Progenitor cell of endocrine pancreas (in vitro differentiated cells): ENCODE measurements around the gene RALGDS. TPM values are rescaled to one million over a fixed set of nuclear protein-coding genes. Genes with fewer than 3 reads are reported as not detected.

Experiments
- DNase-seq: peaks from one replicate; pipeline ENCODE4 v3.0.0; 2021; ENCODE audit warnings: low spot score; ENCODE audit not compliant: unreplicated experiment
- H3K27ac Mint-ChIP-seq: 2 replicates; pipeline ENCODE4 v1.8.0; 2021; ENCODE audit warnings: mild to moderate bottlenecking, moderate library complexity, mixed read lengths
- H3K27me3 Mint-ChIP-seq: 2 replicates; pipeline ENCODE4 v1.8.0; 2021; ENCODE audit warnings: mixed read lengths
- H3K36me3 Mint-ChIP-seq: 2 replicates; pipeline ENCODE4 v1.8.0; 2022; ENCODE audit warnings: mixed read lengths; ENCODE audit not compliant: insufficient read depth
- H3K4me1 Mint-ChIP-seq: 2 replicates; pipeline ENCODE4 v1.8.0; 2021; ENCODE audit warnings: low read depth, mixed read lengths
- H3K4me3 Mint-ChIP-seq: 2 replicates; pipeline ENCODE4 v1.8.0; 2021; ENCODE audit warnings: low read depth, mild to moderate bottlenecking, moderate library complexity, mixed read lengths
- H3K9me3 Mint-ChIP-seq: 2 replicates; pipeline ENCODE4 v1.8.0; 2021; ENCODE audit warnings: low read depth, mixed read lengths
- total RNA-seq: library from RNA; stranded (reverse); gene quantifications from 2 replicates; pipeline ENCODE4 v1.2.1, GENCODE V29; 2021
- TF ChIP-seq, protein P1 (sequence below): fragments of 200-600 bp; sonication (generic); IDR thresholded peaks from one replicate; pipeline ENCODE4 v1.5.0; 2021; ENCODE audit warnings: antibody characterized with exemption, mild to moderate bottlenecking; ENCODE audit not compliant: unreplicated experiment

RALGDS gene
- total RNA-seq, 1 donor from 2014 or later, result 84.6 TPM

DNA sequence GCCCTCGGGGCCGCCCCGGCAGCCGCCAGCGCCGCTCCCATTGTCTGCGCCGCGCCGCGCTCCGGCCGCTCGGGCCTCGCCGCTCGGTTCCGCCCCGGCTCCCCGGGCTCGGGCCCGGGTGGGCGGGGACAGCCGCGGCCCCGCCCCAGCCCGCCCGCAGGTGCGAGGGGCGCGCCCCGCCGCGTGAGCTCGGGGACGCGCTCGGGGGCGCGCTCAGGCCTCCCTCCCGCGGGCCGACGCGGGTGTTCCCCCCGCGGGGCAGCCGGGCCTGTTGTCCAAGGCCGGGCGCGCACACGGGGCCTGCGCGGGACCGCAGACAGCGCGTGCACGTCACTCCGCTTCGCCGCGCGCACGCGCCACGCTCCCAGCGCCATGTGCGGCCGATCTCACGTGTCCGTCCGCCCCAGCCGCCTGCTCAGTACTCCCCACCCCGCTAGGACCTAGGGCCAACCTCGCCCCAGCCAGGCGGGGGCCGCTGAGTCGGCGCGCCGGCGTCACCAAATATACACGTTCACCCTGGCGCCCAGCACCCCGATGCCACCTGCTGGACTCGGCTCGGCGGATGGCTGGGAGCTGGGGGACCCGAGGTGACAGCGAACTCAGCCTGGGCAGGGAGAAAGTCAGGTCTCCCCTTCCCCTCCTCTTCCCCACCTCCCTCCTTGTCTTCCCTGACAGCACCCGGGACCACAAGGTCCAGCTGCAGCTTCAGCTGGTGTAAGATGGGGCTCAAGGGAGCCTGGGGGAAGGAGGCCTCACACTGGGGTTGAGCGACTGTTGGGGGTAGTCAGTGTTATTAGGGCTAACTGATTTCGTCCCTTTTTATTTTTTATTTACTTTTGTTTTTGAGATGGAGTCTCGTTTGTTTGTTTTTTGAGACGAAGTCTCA lies 28.3 kb upstream of the RALGDS start:
- Mint-ChIP-seq H3K4me3 (peak overlapping the region; percentile 69), H3K27ac (peak overlapping the region; percentile 77), H3K36me3 (no peaks in the 10 kb centered on the region), H3K9me3 (no peaks in the 10 kb centered on the region), H3K27me3 (no peaks in the 10 kb centered on the region), H3K4me1 (peaks cover 13% of the 10 kb centered on the region)
- TF ChIP-seq, protein P1, sequence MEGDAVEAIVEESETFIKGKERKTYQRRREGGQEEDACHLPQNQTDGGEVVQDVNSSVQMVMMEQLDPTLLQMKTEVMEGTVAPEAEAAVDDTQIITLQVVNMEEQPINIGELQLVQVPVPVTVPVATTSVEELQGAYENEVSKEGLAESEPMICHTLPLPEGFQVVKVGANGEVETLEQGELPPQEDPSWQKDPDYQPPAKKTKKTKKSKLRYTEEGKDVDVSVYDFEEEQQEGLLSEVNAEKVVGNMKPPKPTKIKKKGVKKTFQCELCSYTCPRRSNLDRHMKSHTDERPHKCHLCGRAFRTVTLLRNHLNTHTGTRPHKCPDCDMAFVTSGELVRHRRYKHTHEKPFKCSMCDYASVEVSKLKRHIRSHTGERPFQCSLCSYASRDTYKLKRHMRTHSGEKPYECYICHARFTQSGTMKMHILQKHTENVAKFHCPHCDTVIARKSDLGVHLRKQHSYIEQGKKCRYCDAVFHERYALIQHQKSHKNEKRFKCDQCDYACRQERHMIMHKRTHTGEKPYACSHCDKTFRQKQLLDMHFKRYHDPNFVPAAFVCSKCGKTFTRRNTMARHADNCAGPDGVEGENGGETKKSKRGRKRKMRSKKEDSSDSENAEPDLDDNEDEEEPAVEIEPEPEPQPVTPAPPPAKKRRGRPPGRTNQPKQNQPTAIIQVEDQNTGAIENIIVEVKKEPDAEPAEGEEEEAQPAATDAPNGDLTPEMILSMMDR, result peak; percentile 35
- DNase-seq, result peak; percentile 70

DNA sequence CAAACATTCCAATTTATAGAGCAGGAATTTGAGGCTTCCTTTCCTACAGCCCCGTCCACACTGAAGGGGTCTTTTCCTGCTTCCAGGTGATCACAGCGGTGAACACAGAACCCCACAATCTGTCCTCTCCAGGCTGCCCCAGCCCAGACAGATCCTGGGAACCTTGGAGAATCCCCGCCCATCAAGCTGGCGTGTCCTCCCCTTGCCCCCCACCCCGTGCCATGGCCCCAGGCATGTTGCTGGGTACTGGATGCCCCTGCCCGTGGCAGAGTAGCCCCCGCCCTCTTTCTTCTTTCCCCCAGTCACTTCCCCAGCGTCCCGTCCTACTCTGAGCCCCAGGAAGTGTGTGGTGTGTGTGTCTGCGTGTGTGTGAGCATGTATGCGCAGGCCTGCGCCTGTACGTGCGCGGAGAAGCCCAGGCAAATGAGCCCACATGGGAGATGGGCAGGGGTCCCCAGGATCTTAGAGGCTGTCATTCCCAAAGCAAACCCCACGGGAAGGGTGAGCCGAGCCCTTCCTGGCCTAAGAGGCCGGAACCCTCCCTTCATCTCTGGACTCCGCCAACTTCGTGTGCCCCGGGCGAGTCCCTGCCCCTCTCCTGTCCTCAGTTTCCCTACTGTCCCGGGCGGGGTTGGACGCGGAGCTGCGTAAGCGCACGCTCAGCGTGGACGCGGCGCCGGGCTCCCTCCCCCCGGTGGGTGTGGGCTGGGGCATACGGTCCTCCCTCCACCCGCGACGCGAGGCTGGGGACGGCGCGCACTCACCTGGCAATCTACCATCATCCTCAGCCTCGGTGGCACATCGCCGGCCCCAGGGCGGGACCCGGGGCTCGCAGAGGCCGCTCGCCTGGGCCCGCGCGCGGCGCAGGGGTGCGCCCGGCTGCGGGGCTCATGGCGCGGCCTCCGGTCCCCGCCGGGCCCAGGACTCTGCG lies 27.4 kb upstream of the RALGDS start:
- DNase-seq, result no peak
- Mint-ChIP-seq H3K9me3 (no peaks in the 10 kb centered on the region), H3K4me1 (peaks cover 20% of the 10 kb centered on the region), H3K36me3 (no peaks in the 10 kb centered on the region), H3K27me3 (no peaks in the 10 kb centered on the region), H3K4me3 (peak overlapping the region; percentile 90), H3K27ac (peak overlapping the region; percentile 96)
- TF ChIP-seq, protein P1, result no peak

DNA sequence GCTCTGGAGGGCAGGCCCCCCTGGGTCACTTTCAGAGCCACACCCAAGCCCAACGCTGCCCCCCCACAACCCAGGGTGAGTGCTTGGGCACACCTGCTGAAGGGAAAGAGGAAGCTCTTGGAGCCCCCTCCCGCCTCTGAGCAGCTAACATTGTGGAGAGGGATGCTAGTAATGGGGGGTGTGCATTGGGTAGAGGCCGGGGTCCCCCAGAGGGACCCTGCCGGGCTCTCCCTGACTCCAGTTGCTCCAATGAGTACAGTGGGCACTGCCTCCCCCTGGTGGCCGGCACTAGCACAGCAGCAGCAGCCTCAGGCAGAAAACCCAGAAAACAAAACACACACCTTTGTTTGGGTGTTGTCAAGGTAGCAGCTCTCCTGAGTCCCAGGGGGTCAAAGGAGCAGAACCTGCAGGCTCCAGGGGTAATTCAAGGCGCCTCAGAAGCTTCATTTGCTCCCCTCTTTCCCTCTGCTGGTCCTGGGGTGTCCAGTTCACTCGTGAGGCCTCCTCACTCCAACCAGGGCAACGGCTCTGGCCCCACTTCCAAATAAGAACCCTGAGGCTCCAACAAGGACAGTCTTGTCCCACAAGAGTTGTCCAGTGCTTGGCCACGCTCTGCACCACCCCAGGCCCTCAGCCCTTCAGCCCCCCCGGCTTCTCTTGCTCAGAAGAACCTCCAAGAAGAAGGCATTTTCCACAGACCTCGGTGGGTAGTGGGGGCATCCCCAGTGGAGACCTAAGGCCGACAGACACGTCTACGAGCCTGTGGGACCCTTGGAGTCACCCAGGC lies 26.6 kb upstream of the RALGDS start:
- TF ChIP-seq, protein P1, result peak; percentile 93
- Mint-ChIP-seq H3K27me3 (no peaks in the 10 kb centered on the region), H3K27ac (peak overlapping the region; percentile 96), H3K4me1 (peaks cover 23% of the 10 kb centered on the region), H3K36me3 (no peaks in the 10 kb centered on the region), H3K4me3 (peak overlapping the region; percentile 90), H3K9me3 (no peaks in the 10 kb centered on the region)
- DNase-seq, result peak; percentile 79

DNA sequence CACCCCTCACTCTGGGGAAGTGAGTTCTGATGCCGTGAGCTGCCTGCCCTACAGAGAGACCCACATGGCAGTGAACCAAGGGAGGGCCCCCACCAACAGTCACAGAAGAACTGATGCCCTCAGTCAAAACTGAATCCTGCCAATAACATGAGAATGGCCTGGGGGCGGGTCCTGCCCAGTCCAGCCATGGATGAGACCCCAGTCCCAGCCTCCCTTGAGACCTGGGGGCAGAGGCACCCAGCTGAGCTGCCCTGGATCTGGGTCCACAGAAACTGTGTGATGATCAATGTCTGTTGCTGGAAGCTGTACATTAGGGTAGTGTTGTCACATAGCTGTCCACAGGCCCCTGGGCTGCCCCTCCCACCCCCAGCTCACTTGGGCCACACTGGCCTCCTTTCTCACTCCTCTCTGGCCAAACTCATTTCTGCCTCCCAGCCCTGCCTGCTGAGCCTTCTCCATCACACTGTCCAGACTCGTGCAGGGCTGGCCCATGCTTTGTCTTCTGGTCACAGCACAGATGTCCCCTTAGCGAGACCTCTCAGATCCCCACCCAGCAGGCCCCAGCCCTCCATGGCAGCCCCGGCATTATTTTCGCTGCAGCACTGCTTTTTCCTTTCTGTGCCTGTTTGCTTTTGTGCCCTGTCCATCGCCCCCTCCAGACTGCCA lies 25.8 kb upstream of the RALGDS start:
- no peak for DNase-seq
- H3K27ac Mint-ChIP-seq, result peak overlapping the region; percentile 96
- H3K27me3 Mint-ChIP-seq, result no peaks in the 10 kb centered on the region
- TF ChIP-seq, protein P1, result no peak
- H3K36me3 Mint-ChIP-seq, result no peaks in the 10 kb centered on the region
- peaks cover 23% of the 10 kb centered on the region for H3K4me1 Mint-ChIP-seq
- H3K9me3 Mint-ChIP-seq, result no peaks in the 10 kb centered on the region
- H3K4me3 Mint-ChIP-seq, result peak overlapping the region; percentile 90
